H9 (cell line): ENCODE measurements around the gene GPS1. TPM values are rescaled to one million over a fixed set of nuclear protein-coding genes. Genes with fewer than 3 reads are reported as not detected.

Experiments used
- DNase-seq: peaks from one replicate; pipeline ENCODE4 v3.0.0-alpha.2; 2017
- H2AFZ ChIP-seq: one replicate; pipeline ENCODE4 v1.6.1; 2013; ENCODE audit warnings: mild to moderate bottlenecking, low read length, control low read depth, moderate library complexity
- H2AK5ac ChIP-seq: 2 replicates; pipeline ENCODE4 v1.6.1; 2013; ENCODE audit warnings: low read length, control low read depth, mixed read lengths; ENCODE audit not compliant: insufficient read length
- H2BK120ac ChIP-seq: one replicate; pipeline ENCODE4 v1.6.1; 2013; ENCODE audit warnings: low read depth, mild to moderate bottlenecking, low read length, control low read depth, inconsistent platforms; ENCODE audit not compliant: poor library complexity, severe bottlenecking
- H2BK12ac ChIP-seq: 2 replicates; pipeline ENCODE4 v1.6.1; 2013; ENCODE audit warnings: low read length, control low read depth, mixed read lengths, low read depth; ENCODE audit not compliant: insufficient read length
- H2BK15ac ChIP-seq: 2 replicates; pipeline ENCODE4 v1.6.1; 2013; ENCODE audit warnings: low read depth, low read length, control low read depth
- H2BK20ac ChIP-seq: one replicate; pipeline ENCODE4 v1.6.1; 2013; ENCODE audit warnings: low read depth, mild to moderate bottlenecking, low read length, control low read depth, inconsistent platforms; ENCODE audit not compliant: poor library complexity, severe bottlenecking
- H2BK5ac ChIP-seq: 2 replicates; pipeline ENCODE4 v1.6.1; 2013; ENCODE audit warnings: low read length, control low read depth, mixed read lengths; ENCODE audit not compliant: insufficient read length
- H3K14ac ChIP-seq: 2 replicates; pipeline ENCODE4 v1.6.1; 2013; ENCODE audit warnings: low read length, control low read depth; ENCODE audit not compliant: insufficient read depth
- H3K18ac ChIP-seq: 2 replicates; pipeline ENCODE4 v1.6.1; 2013; ENCODE audit warnings: low read depth, mild to moderate bottlenecking, mixed read lengths, low read length, control low read depth; ENCODE audit not compliant: insufficient read length
- H3K23ac ChIP-seq: 2 replicates; pipeline ENCODE4 v1.6.1; 2013; ENCODE audit warnings: low read length, control low read depth, mixed read lengths, low read depth; ENCODE audit not compliant: insufficient read length
- H3K23me2 ChIP-seq: 2 replicates; pipeline ENCODE4 v1.6.1; 2013; ENCODE audit warnings: low read depth, mild to moderate bottlenecking, mixed read lengths, low read length, control low read depth; ENCODE audit not compliant: insufficient read length, poor library complexity, severe bottlenecking
- H3K27ac ChIP-seq: 2 replicates; pipeline ENCODE4 v1.5.1; 2013; ENCODE audit warnings: low read length, control low read depth, mixed read lengths, low read depth; ENCODE audit not compliant: insufficient read length
- H3K27me3 ChIP-seq: 2 replicates; pipeline ENCODE4 v1.6.1; 2013; ENCODE audit warnings: low read length, control low read depth, inconsistent platforms; ENCODE audit not compliant: insufficient read depth
- H3K4ac ChIP-seq: 2 replicates; pipeline ENCODE4 v1.6.1; 2013; ENCODE audit warnings: low read depth, mild to moderate bottlenecking, control low read depth, inconsistent platforms, low read length, moderate library complexity
- H3K4me1 ChIP-seq: 2 replicates; pipeline ENCODE4 v1.6.1; 2013; ENCODE audit warnings: low read length, control low read depth, inconsistent platforms; ENCODE audit not compliant: insufficient read depth
- H3K4me2 ChIP-seq: 2 replicates; pipeline ENCODE4 v1.6.1; 2013; ENCODE audit warnings: low read length, control low read depth, mixed read lengths; ENCODE audit not compliant: insufficient read length, insufficient read depth
- H3K56ac ChIP-seq: 2 replicates; pipeline ENCODE4 v1.6.1; 2013; ENCODE audit warnings: low read depth, mild to moderate bottlenecking, mixed read lengths, low read length, control low read depth; ENCODE audit not compliant: insufficient read length
- H3K79me1 ChIP-seq: 2 replicates; pipeline ENCODE4 v1.6.1; 2013; ENCODE audit warnings: low read depth, mild to moderate bottlenecking, moderate library complexity, low read length, control low read depth, inconsistent platforms; ENCODE audit not compliant: insufficient read depth, poor library complexity, severe bottlenecking
- H3K79me2 ChIP-seq: 2 replicates; pipeline ENCODE4 v1.6.1; 2013; ENCODE audit warnings: low read length, control low read depth, inconsistent platforms; ENCODE audit not compliant: insufficient read depth
- H3K9ac ChIP-seq: 2 replicates; pipeline ENCODE4 v1.6.1; 2013; ENCODE audit warnings: low read length, control low read depth, mixed read lengths; ENCODE audit not compliant: insufficient read length; ENCODE audit errors: extremely low read depth
- H3K9me3 ChIP-seq: one replicate; pipeline ENCODE4 v1.6.1; 2013; ENCODE audit warnings: low read depth, low read length, inconsistent platforms; ENCODE audit not compliant: control insufficient read depth
- H3T11ph ChIP-seq: one replicate; pipeline ENCODE4 v1.6.1; 2013; ENCODE audit warnings: mild to moderate bottlenecking, low read length, control low read depth, inconsistent platforms
- H4K20me1 ChIP-seq: one replicate; pipeline ENCODE4 v1.6.1; 2013; ENCODE audit not compliant: control insufficient read depth, insufficient read length, insufficient read depth
- H4K5ac ChIP-seq: 2 replicates; pipeline ENCODE4 v1.6.1; 2013; ENCODE audit warnings: low read depth, mild to moderate bottlenecking, mixed read lengths, low read length, control low read depth; ENCODE audit not compliant: insufficient read length
- H4K8ac ChIP-seq: replicated peaks from 2 replicates; pipeline ENCODE4 v1.6.1; 2013; ENCODE audit warnings: low read length, control low read depth, mixed read lengths, low read depth; ENCODE audit not compliant: insufficient read length
- H4K91ac ChIP-seq: 2 replicates; pipeline ENCODE4 v1.6.1; 2013; ENCODE audit warnings: low read depth, mild to moderate bottlenecking, moderate library complexity, mixed read lengths, low read length, control low read depth; ENCODE audit not compliant: insufficient read length
- H3K27ac Mint-ChIP-seq, 3 experiments: 2 replicates in 2 of 3; 3 replicates in 1 of 3; pipeline ENCODE4 v1.8.0; 2020 to 2021; ENCODE audit warnings: mixed read lengths in 3 of 3, mild to moderate bottlenecking in 1 of 3, moderate library complexity in 1 of 3
- H3K27me3 Mint-ChIP-seq: 2 replicates; pipeline ENCODE4 v1.8.0; 2021; ENCODE audit warnings: low read depth, mild to moderate bottlenecking, moderate library complexity, mixed read lengths
- H3K36me3 Mint-ChIP-seq, 3 experiments: 2 replicates in 2 of 3; 3 replicates in 1 of 3; pipeline ENCODE4 v1.8.0; 2020 to 2021; ENCODE audit warnings: low read depth in 3 of 3, mixed read lengths in 3 of 3; ENCODE audit not compliant: insufficient read depth in 1 of 3
- H3K4me1 Mint-ChIP-seq, 2 experiments: 2 replicates each; pipeline ENCODE4 v1.8.0; 2020; ENCODE audit warnings: mixed read lengths in 2 of 2
- H3K4me3 Mint-ChIP-seq, 2 experiments: 2 replicates in 1 of 2; 3 replicates in 1 of 2; pipeline ENCODE4 v1.8.0; 2020 to 2021; ENCODE audit warnings: mild to moderate bottlenecking in 2 of 2, mixed read lengths in 2 of 2, moderate library complexity in 1 of 2
- H3K9me3 Mint-ChIP-seq, 2 experiments: 2 replicates in 1 of 2; 3 replicates in 1 of 2; pipeline ENCODE4 v1.8.0; 2020; ENCODE audit warnings: mild to moderate bottlenecking in 2 of 2, mixed read lengths in 2 of 2, moderate library complexity in 1 of 2
- WGBS: extraction: QIAGEN DNeasy Blood & Tissue Kit; methylation state at CpG from one replicate; pipeline ENCODE4 v1.1.7; 2013; ENCODE audit warnings: missing lambda C conversion rate, low lambda C conversion rate, mixed read lengths; ENCODE audit not compliant: insufficient read length; ENCODE audit errors: extremely low coverage; 5-methylcytosine and 5-hydroxymethylcytosine counted together
- total RNA-seq: library from RNA; stranded (reverse); gene quantifications from 2 replicates; pipeline ENCODE4 v1.2.1, GENCODE V29; 2021
- TF ChIP-seq, protein P1 (sequence below): fragments of 200-600 bp; sonication (generic); conservative IDR thresholded peaks from 3 replicates; pipeline ENCODE4 v1.8.0; 2021; ENCODE audit warnings: antibody characterized with exemption, mild to moderate bottlenecking

The GPS1 gene
- total RNA-seq, 1 experiment from 2014 or later, result 164 TPM

- H2AK5ac ChIP-seq, result no peak overlapping the region
- no peaks in the 10 kb centered on the region for H4K20me1 ChIP-seq
- H2AFZ ChIP-seq, result no peak overlapping the region
- Mint-ChIP-seq H3K9me3 (no peaks in the 10 kb centered on the region), H3K4me1 (no peaks in the 10 kb centered on the region; a peak in 2 of 4 replicates), H3K4me3 (peak overlapping the region in 1 of 2 experiments; percentile 32; a peak in 1 of 5 replicates), H3K27ac (peak overlapping the region in 1 of 3 experiments; percentile 55; a peak in 2 of 7 replicates), H3K27me3 (peaks cover 29% of the 10 kb centered on the region), H3K36me3 (peaks cover 14 to 26% (median 23%) of the 10 kb centered on the region in 3 experiments; a peak in 6 of 7 replicates)
- H3K23ac ChIP-seq, result no peak overlapping the region
- WGBS, result no CpG with 5 or more reads among the region's 25 CpGs
- TF ChIP-seq, protein P1, sequence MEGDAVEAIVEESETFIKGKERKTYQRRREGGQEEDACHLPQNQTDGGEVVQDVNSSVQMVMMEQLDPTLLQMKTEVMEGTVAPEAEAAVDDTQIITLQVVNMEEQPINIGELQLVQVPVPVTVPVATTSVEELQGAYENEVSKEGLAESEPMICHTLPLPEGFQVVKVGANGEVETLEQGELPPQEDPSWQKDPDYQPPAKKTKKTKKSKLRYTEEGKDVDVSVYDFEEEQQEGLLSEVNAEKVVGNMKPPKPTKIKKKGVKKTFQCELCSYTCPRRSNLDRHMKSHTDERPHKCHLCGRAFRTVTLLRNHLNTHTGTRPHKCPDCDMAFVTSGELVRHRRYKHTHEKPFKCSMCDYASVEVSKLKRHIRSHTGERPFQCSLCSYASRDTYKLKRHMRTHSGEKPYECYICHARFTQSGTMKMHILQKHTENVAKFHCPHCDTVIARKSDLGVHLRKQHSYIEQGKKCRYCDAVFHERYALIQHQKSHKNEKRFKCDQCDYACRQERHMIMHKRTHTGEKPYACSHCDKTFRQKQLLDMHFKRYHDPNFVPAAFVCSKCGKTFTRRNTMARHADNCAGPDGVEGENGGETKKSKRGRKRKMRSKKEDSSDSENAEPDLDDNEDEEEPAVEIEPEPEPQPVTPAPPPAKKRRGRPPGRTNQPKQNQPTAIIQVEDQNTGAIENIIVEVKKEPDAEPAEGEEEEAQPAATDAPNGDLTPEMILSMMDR, result no peak
- no peaks in the 10 kb centered on the region for H3K4me1 ChIP-seq
- H2BK120ac ChIP-seq, result no peak overlapping the region
- H3K14ac ChIP-seq, result no peak overlapping the region
- no peaks in the 10 kb centered on the region for H3K79me2 ChIP-seq
- H4K5ac ChIP-seq, result no peak overlapping the region
- H3K18ac ChIP-seq, result no peak overlapping the region
- no peaks in the 10 kb centered on the region for H3K27me3 ChIP-seq
- H4K8ac ChIP-seq, result no peak overlapping the region
- H3K56ac ChIP-seq, result no peak overlapping the region
- H3K79me1 ChIP-seq, result no peaks in the 10 kb centered on the region
- no peaks in the 10 kb centered on the region for H3K9me3 ChIP-seq
- H3K4me2 ChIP-seq, result no peak overlapping the region
- DNase-seq, result no peak
- no peak overlapping the region for H2BK15ac ChIP-seq
- H2BK20ac ChIP-seq, result no peak overlapping the region
- no peak overlapping the region for H3K27ac ChIP-seq
- H4K91ac ChIP-seq, result no peak overlapping the region
- H2BK5ac ChIP-seq, result no peak overlapping the region
- no peak overlapping the region for H2BK12ac ChIP-seq
- no peak overlapping the region for H3T11ph ChIP-seq
- no peaks in the 10 kb centered on the region for H3K23me2 ChIP-seq
- H3K9ac ChIP-seq, result no peak overlapping the region
- H3K4ac ChIP-seq, result no peak overlapping the region
Measured at GRCh38 chr17:82076018-82076784, 24.5 kb downstream of the GPS1 start.
